HEK293 (cell line): ENCODE results near the gene PDE4D.

Experiments used
- CTCF ChIA-PET: fragments of 350-600 bp; formaldehyde crosslinking; extraction: SDS; loops from one replicate; lab custom pipeline; 2021; ENCODE audit warnings: antibody characterized with exemption; lab: Yijun Ruan, JAX
- POLR2A ChIA-PET: fragments of 300-600 bp; formaldehyde crosslinking; extraction: SDS; loops from one replicate; lab custom pipeline; 2020; ENCODE audit warnings: antibody characterized with exemption, inconsistent platforms; lab: Yijun Ruan, JAX
- H3K27ac ChIP-seq: fragments of 200-500 bp; sonication (Bioruptor generic); 2 replicates; pipeline ENCODE4 v1.5.1; 2014; ENCODE audit warnings: low read depth, low read length, control low read depth, inconsistent platforms; ENCODE audit errors: extremely low read depth
- H3K36me3 ChIP-seq, 2 experiments: fragments of 200-500 bp in 1 of 2; sonication (Bioruptor generic) in 1 of 2; 1 replicate in 1 of 2; 2 replicates in 1 of 2; pipeline ENCODE4 v1.5.1; 2014 to 2017; ENCODE audit warnings: inconsistent platforms in 2 of 2, low read length in 2 of 2; ENCODE audit not compliant: control insufficient read depth in 2 of 2, insufficient read depth in 1 of 2
- H3K4me1 ChIP-seq: fragments of 200-500 bp; sonication (Bioruptor generic); 2 replicates; pipeline ENCODE4 v1.5.1; 2014; ENCODE audit warnings: mild to moderate bottlenecking, low read length, inconsistent platforms; ENCODE audit not compliant: control insufficient read depth, insufficient read depth
- H3K4me3 ChIP-seq: 2 replicates; pipeline ENCODE4 v1.5.1; 2011; ENCODE audit warnings: low read depth, mild to moderate bottlenecking, control low read depth, low read length, moderate library complexity
- H3K9me3 ChIP-seq: fragments of 200-500 bp; sonication (Bioruptor generic); 2 replicates; pipeline ENCODE4 v1.5.1; 2014; ENCODE audit warnings: low read depth, low read length, inconsistent platforms; ENCODE audit not compliant: control insufficient read depth, insufficient read depth
- BCL6B ChIP-seq: fragments of 450-650 bp; formaldehyde crosslinking; IDR thresholded peaks from 2 replicates; pipeline ENCODE4 v1.5.1; 2017; ENCODE audit warnings: missing biosample characterization, missing genetic modification characterization
- GFI1B ChIP-seq: fragments of 450-650 bp; formaldehyde crosslinking; IDR thresholded peaks from 2 replicates; pipeline ENCODE4 v1.5.1; 2016; ENCODE audit warnings: missing biosample characterization, missing genetic modification characterization
- GLIS1 ChIP-seq: fragments of 450-650 bp; formaldehyde crosslinking; IDR thresholded peaks from 2 replicates; pipeline ENCODE4 v1.5.1; 2016; ENCODE audit warnings: missing biosample characterization, missing genetic modification characterization
- KLF10 ChIP-seq: fragments of 450-650 bp; IDR thresholded peaks from 2 replicates; pipeline ENCODE4 v1.5.1; 2018; ENCODE audit warnings: missing biosample characterization, mild to moderate bottlenecking, missing genetic modification characterization
- KLF16 ChIP-seq: fragments of 450-650 bp; formaldehyde crosslinking; IDR thresholded peaks from 2 replicates; pipeline ENCODE4 v1.5.1; 2017; ENCODE audit warnings: missing biosample characterization, missing genetic modification characterization
- KLF8 ChIP-seq: fragments of 450-650 bp; formaldehyde crosslinking; IDR thresholded peaks from 2 replicates; pipeline ENCODE4 v1.5.1; 2016; ENCODE audit warnings: missing biosample characterization, missing genetic modification characterization
- SCRT1 ChIP-seq: fragments of 450-650 bp; formaldehyde crosslinking; IDR thresholded peaks from 2 replicates; pipeline ENCODE4 v1.5.1; 2016; ENCODE audit warnings: missing biosample characterization, missing genetic modification characterization, borderline replicate concordance
- SP3 ChIP-seq: fragments of 450-650 bp; formaldehyde crosslinking; IDR thresholded peaks from 2 replicates; pipeline ENCODE4 v1.5.1; 2016; ENCODE audit warnings: missing biosample characterization, missing genetic modification characterization
- SP7 ChIP-seq: fragments of 450-650 bp; formaldehyde crosslinking; IDR thresholded peaks from 2 replicates; pipeline ENCODE4 v1.5.1; 2016; ENCODE audit warnings: missing biosample characterization, missing genetic modification characterization
- TRIM28 ChIP-seq: IDR thresholded peaks from 2 replicates; pipeline ENCODE4 v1.6.1; 2011; ENCODE audit warnings: low read length, control low read depth, borderline replicate concordance
- ZBTB20 ChIP-seq: fragments of 450-650 bp; formaldehyde crosslinking; IDR thresholded peaks from 2 replicates; pipeline ENCODE4 v1.5.1; 2016; ENCODE audit warnings: missing biosample characterization, missing genetic modification characterization
- ZEB2 ChIP-seq: fragments of 450-650 bp; formaldehyde crosslinking; IDR thresholded peaks from 2 replicates; pipeline ENCODE4 v1.5.1; 2016; ENCODE audit warnings: missing biosample characterization, missing genetic modification characterization
- ZFP37 ChIP-seq: fragments of 450-650 bp; formaldehyde crosslinking; IDR thresholded peaks from 2 replicates; pipeline ENCODE4 v1.5.1; 2016; ENCODE audit warnings: missing biosample characterization, missing genetic modification characterization
- ZNF138 ChIP-seq: fragments of 450-650 bp; formaldehyde crosslinking; IDR thresholded peaks from 2 replicates; pipeline ENCODE4 v1.5.1; 2016; ENCODE audit warnings: missing biosample characterization, missing genetic modification characterization, borderline replicate concordance
- ZNF175 ChIP-seq: fragments of 450-650 bp; formaldehyde crosslinking; IDR thresholded peaks from 2 replicates; pipeline ENCODE4 v1.5.1; 2016; ENCODE audit warnings: missing biosample characterization, missing genetic modification characterization
- ZNF24 ChIP-seq: fragments of 450-650 bp; formaldehyde crosslinking; IDR thresholded peaks from 2 replicates; pipeline ENCODE4 v1.5.1; 2016; ENCODE audit warnings: missing biosample characterization, missing genetic modification characterization
- ZNF280D ChIP-seq: fragments of 450-650 bp; formaldehyde crosslinking; IDR thresholded peaks from 2 replicates; pipeline ENCODE4 v1.5.1; 2016; ENCODE audit warnings: missing biosample characterization, missing genetic modification characterization
- ZNF311 ChIP-seq: fragments of 450-650 bp; formaldehyde crosslinking; IDR thresholded peaks from 2 replicates; pipeline ENCODE4 v1.5.1; 2017; ENCODE audit warnings: missing biosample characterization, missing genetic modification characterization, borderline replicate concordance
- ZNF335 ChIP-seq: fragments of 450-650 bp; formaldehyde crosslinking; conservative IDR thresholded peaks from 2 replicates; pipeline ENCODE4 v1.5.1; 2016; ENCODE audit warnings: missing biosample characterization, missing genetic modification characterization
- ZNF416 ChIP-seq: fragments of 450-650 bp; formaldehyde crosslinking; IDR thresholded peaks from 2 replicates; pipeline ENCODE4 v1.5.1; 2016; ENCODE audit warnings: missing biosample characterization, missing genetic modification characterization
- ZNF433 ChIP-seq: fragments of 450-650 bp; formaldehyde crosslinking; IDR thresholded peaks from 2 replicates; pipeline ENCODE4 v1.5.1; 2016; ENCODE audit warnings: missing biosample characterization, missing genetic modification characterization, low read depth
- ZNF580 ChIP-seq: fragments of 450-650 bp; formaldehyde crosslinking; IDR thresholded peaks from 2 replicates; pipeline ENCODE4 v1.5.1; 2016; ENCODE audit warnings: missing biosample characterization, missing genetic modification characterization
- ZNF658 ChIP-seq: fragments of 450-650 bp; formaldehyde crosslinking; IDR thresholded peaks from 2 replicates; pipeline ENCODE4; 2016; ENCODE audit warnings: missing biosample characterization, missing genetic modification characterization
- ZNF660 ChIP-seq: fragments of 450-650 bp; IDR thresholded peaks from 2 replicates; pipeline ENCODE4 v1.5.1; 2018; ENCODE audit warnings: missing biosample characterization, mild to moderate bottlenecking, missing genetic modification characterization
- ZNF747 ChIP-seq: fragments of 450-650 bp; formaldehyde crosslinking; IDR thresholded peaks from 2 replicates; pipeline ENCODE4 v1.5.1; 2016; ENCODE audit warnings: missing biosample characterization, missing genetic modification characterization
- ZNF830 ChIP-seq: fragments of 450-650 bp; IDR thresholded peaks from 2 replicates; pipeline ENCODE4 v1.5.0; 2018; ENCODE audit warnings: missing biosample characterization, missing genetic modification characterization, low read depth, mild to moderate bottlenecking, moderate library complexity
- ZSCAN30 ChIP-seq: fragments of 450-650 bp; IDR thresholded peaks from 2 replicates; pipeline ENCODE4 v1.5.1; 2018; ENCODE audit warnings: missing biosample characterization, mild to moderate bottlenecking, missing genetic modification characterization, moderate library complexity

The PDE4D gene

GRCh38 chr5:59845730-59846129 lies 47.8 kb downstream of the PDE4D start:
- Histone ChIP-seq H3K4me3 (no peak overlapping the region), H3K9me3 (no peaks in the 10 kb centered on the region), H3K36me3 (no peaks in the 10 kb centered on the region), H3K27ac (no peak overlapping the region), H3K4me1 (0 out of 2 replicates have a peak, but pooled peaks cover 2% of the 10 kb centered on the region)
- ChIA-PET CTCF (interaction anchor here (1.3 kb wide), 1 partner anchor 35 kb away, joined by 4 read pairs; no protein-coding TSS in a partner anchor), POLR2A (no interaction called here)
- TF ChIP-seq GFI1B (tag by site-specific recombination) (no peak), ZNF580 (no peak), ZNF830 (tag by site-specific recombination) (no peak), ZNF660 (tag by site-specific recombination) (no peak), GLIS1 (tag by site-specific recombination) (no peak), ZNF280D (no peak), SP7 (tag by site-specific recombination) (no peak), ZEB2 (tag by site-specific recombination) (no peak), ZNF416 (tag by site-specific recombination) (no peak), BCL6B (tag by site-specific recombination) (no peak), ZNF24 (tag by site-specific recombination) (no peak)

GRCh38 chr5:59843511-59844213 lies 49.9 kb downstream of the PDE4D start:
- POLR2A ChIA-PET, result interaction anchor here (0.6 kb wide), 1 partner anchor 141 kb away, joined by 7 read pairs; no protein-coding TSS in a partner anchor
- no peaks in the 10 kb centered on the region for H3K9me3 ChIP-seq
- no peaks in the 10 kb centered on the region for H3K36me3 ChIP-seq
- H3K4me3 ChIP-seq, result no peak overlapping the region
- H3K27ac ChIP-seq, result no peak overlapping the region
- CTCF ChIA-PET, result interaction anchor here (0.6 kb wide), 1 partner anchor 33 kb away, joined by 3 read pairs; no protein-coding TSS in a partner anchor
- TF ChIP-seq ZNF335 (tag by site-specific recombination) (no peak), ZNF175 (tag by site-specific recombination) (no peak), SP7 (tag by site-specific recombination) (no peak), ZNF658 (tag by site-specific recombination) (no peak)
- 0 out of 2 replicates have a peak, but pooled peaks cover 8% of the 10 kb centered on the region for H3K4me1 ChIP-seq

- no peaks in the 10 kb centered on the region for H3K36me3 ChIP-seq
- H3K9me3 ChIP-seq, result no peaks in the 10 kb centered on the region
- H3K27ac ChIP-seq, result no peak overlapping the region
- 0 out of 2 replicates have a peak, but pooled peaks cover 8% of the 10 kb centered on the region for H3K4me1 ChIP-seq
- no peak overlapping the region for H3K4me3 ChIP-seq
- ChIA-PET CTCF (no interaction called here), POLR2A (no interaction called here)
- no peak for TF ChIP-seq KLF8
- no peak for TF ChIP-seq ZNF138 (tag by site-specific recombination)
- TF ChIP-seq TRIM28, result no peak
- no peak for TF ChIP-seq KLF10 (tag by site-specific recombination)
- no peak for TF ChIP-seq ZFP37 (tag by site-specific recombination)
- no peak for TF ChIP-seq ZBTB20 (tag by site-specific recombination)
- no peak for TF ChIP-seq ZNF335 (tag by site-specific recombination)
- TF ChIP-seq ZNF830 (tag by site-specific recombination), result no peak
- TF ChIP-seq ZSCAN30 (tag by site-specific recombination), result no peak
- TF ChIP-seq ZNF747 (tag by site-specific recombination), result no peak
- no peak for TF ChIP-seq ZNF311 (tag by site-specific recombination)
- TF ChIP-seq SCRT1 (tag by site-specific recombination), result no peak
- no peak for TF ChIP-seq BCL6B (tag by site-specific recombination)
- no peak for TF ChIP-seq KLF16 (tag by site-specific recombination)
- no peak for TF ChIP-seq SP3 (tag by site-specific recombination)
- no peak for TF ChIP-seq ZNF433 (tag by site-specific recombination)
These were observed 50.5 kb downstream of the PDE4D start for GRCh38 chr5:59842999-59843398.
